Measurements from ENCODE around the gene PIKFYVE. TPM values are rescaled to one million over a fixed set of nuclear protein-coding genes. Genes with fewer than 3 reads are reported as not detected.

PIKFYVE gene
- total and polyA plus RNA-seq, 2 donors (not counting 1 experiment from before 2014, with no cell fraction given) = 23.8 to 40.1 TPM

DNA sequence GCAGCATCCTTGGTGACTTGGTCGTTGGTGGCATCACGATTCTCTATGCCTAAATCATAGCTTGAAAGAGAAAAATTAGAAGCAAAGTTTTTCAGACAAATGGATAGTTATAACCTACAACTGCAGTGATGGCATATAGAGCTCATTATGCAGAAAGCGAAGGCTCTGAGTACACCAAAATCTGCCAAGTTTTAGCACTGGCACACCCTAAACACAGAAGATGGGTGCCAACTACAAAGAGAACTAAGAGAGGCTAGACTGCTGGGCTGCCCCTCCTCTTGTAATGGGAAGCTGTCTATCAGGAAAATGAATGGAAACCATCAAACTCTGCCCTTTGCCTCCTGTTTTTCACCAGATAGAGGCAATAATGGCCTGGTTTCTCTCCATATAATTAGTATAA lies 17.5 kb upstream of the PIKFYVE start:
- TF ChIP-seq EZH2 (IDR thresholded peaks at IDR 0.05; ENCODE audit: low read length, missing control alignments) = no peak
- TF ChIP-seq, protein P1, sequence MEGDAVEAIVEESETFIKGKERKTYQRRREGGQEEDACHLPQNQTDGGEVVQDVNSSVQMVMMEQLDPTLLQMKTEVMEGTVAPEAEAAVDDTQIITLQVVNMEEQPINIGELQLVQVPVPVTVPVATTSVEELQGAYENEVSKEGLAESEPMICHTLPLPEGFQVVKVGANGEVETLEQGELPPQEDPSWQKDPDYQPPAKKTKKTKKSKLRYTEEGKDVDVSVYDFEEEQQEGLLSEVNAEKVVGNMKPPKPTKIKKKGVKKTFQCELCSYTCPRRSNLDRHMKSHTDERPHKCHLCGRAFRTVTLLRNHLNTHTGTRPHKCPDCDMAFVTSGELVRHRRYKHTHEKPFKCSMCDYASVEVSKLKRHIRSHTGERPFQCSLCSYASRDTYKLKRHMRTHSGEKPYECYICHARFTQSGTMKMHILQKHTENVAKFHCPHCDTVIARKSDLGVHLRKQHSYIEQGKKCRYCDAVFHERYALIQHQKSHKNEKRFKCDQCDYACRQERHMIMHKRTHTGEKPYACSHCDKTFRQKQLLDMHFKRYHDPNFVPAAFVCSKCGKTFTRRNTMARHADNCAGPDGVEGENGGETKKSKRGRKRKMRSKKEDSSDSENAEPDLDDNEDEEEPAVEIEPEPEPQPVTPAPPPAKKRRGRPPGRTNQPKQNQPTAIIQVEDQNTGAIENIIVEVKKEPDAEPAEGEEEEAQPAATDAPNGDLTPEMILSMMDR (conservative IDR thresholded peaks at IDR 0.05 in 1 of 2, IDR thresholded peaks at IDR 0.05 in 1 of 2; ENCODE audit: low read depth in 1 of 2, low read length in 2 of 2) = no peak
- Histone ChIP-seq H2AFZ (ENCODE audit: low read length) (no peak overlapping the region), H3K9ac (ENCODE audit: insufficient read depth, low read length) (no peak overlapping the region), H3K4me1 (ENCODE audit: control insufficient read depth, extremely low read depth, insufficient read depth, low read length) (no peaks in the 10 kb centered on the region), H3K9me3 (ENCODE audit: control insufficient read depth, insufficient read depth, low read depth, low read length) (no peaks in the 10 kb centered on the region), H4K20me1 (ENCODE audit: control insufficient read depth, extremely low read depth, insufficient read depth, low read length) (no peaks in the 10 kb centered on the region), H3K36me3 (ENCODE audit: control insufficient read depth, insufficient read depth, low read length) (peaks cover 11% of the 10 kb centered on the region), H3K27me3 (ENCODE audit: control insufficient read depth, insufficient read depth, low read length) (no peaks in the 10 kb centered on the region), H3K4me3 (replicated peaks in 1 of 4; ENCODE audit: control extremely low read depth in 1 of 4, insufficient read depth in 1 of 4, low read depth in 3 of 4, low read length in 4 of 4) (no peak overlapping the region), H3K4me2 (ENCODE audit: extremely low read depth, insufficient read depth, low read length) (no peak overlapping the region), H3K79me2 (ENCODE audit: control insufficient read depth, insufficient read depth, low read length) (no peaks in the 10 kb centered on the region), H3K27ac (ENCODE audit: insufficient read depth, low read length) (no peak overlapping the region)
- DNase-seq (ENCODE audit: low read depth in 2 of 2) = no peak

GRCh38 chr2:208249296-208249695 lies 16.8 kb upstream of the PIKFYVE start:
- H3K9me3 ChIP-seq (ENCODE audit: control insufficient read depth, insufficient read depth, low read depth, low read length) = no peaks in the 10 kb centered on the region
- no peaks in the 10 kb centered on the region for H4K20me1 ChIP-seq (ENCODE audit: control insufficient read depth, extremely low read depth, insufficient read depth, low read length)
- H3K4me1 ChIP-seq (ENCODE audit: control insufficient read depth, extremely low read depth, insufficient read depth, low read length) = no peaks in the 10 kb centered on the region
- peak in 1 of 2 donors; percentile 71 for DNase-seq (ENCODE audit: low read depth in 2 of 2)
- H3K4me2 ChIP-seq (ENCODE audit: extremely low read depth, insufficient read depth, low read length) = no peak overlapping the region
- no peak overlapping the region for H3K4me3 ChIP-seq (replicated peaks in 1 of 4; ENCODE audit: control extremely low read depth in 1 of 4, insufficient read depth in 1 of 4, low read depth in 3 of 4, low read length in 4 of 4)
- TF ChIP-seq, protein P1 (conservative IDR thresholded peaks at IDR 0.05 in 1 of 2, IDR thresholded peaks at IDR 0.05 in 1 of 2; ENCODE audit: low read depth in 1 of 2, low read length in 2 of 2) = no peak
- TF ChIP-seq EZH2 (IDR thresholded peaks at IDR 0.05; ENCODE audit: low read length, missing control alignments) = no peak
- no peak overlapping the region for H3K27ac ChIP-seq (ENCODE audit: insufficient read depth, low read length)
- peaks cover 3% of the 10 kb centered on the region for H3K79me2 ChIP-seq (ENCODE audit: control insufficient read depth, insufficient read depth, low read length)
- no peak overlapping the region for H2AFZ ChIP-seq (ENCODE audit: low read length)
- no peaks in the 10 kb centered on the region for H3K27me3 ChIP-seq (ENCODE audit: control insufficient read depth, insufficient read depth, low read length)
- H3K9ac ChIP-seq (ENCODE audit: insufficient read depth, low read length) = no peak overlapping the region
- peaks cover 11% of the 10 kb centered on the region for H3K36me3 ChIP-seq (ENCODE audit: control insufficient read depth, insufficient read depth, low read length)

DNA sequence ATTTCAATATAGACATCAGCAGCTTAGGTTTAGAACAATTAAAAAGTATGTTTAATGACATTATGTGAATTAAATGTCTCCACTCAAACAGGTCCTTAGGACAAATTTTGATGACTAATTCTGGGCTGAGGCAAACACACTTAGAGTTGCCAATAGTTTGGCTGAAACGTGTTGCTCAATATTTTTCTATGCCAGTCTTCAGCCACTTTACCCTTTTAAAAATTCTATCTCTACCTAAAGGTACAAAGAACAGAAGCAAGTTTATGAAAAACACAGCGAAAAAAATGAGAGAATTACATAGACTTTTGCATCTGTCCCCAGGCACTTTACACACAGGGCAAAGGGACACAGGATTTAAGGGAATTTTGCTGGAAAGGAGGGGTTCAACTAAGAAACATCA lies 15.7 kb upstream of the PIKFYVE start:
- H4K20me1 ChIP-seq (ENCODE audit: control insufficient read depth, extremely low read depth, insufficient read depth, low read length) = no peaks in the 10 kb centered on the region
- H3K4me1 ChIP-seq (ENCODE audit: control insufficient read depth, extremely low read depth, insufficient read depth, low read length) = no peaks in the 10 kb centered on the region
- no peak overlapping the region for H3K9ac ChIP-seq (ENCODE audit: insufficient read depth, low read length)
- peaks cover 9% of the 10 kb centered on the region for H3K36me3 ChIP-seq (ENCODE audit: control insufficient read depth, insufficient read depth, low read length)
- TF ChIP-seq, protein P1 (conservative IDR thresholded peaks at IDR 0.05 in 1 of 2, IDR thresholded peaks at IDR 0.05 in 1 of 2; ENCODE audit: low read depth in 1 of 2, low read length in 2 of 2) = no peak
- no peak for TF ChIP-seq EZH2 (IDR thresholded peaks at IDR 0.05; ENCODE audit: low read length, missing control alignments)
- no peaks in the 10 kb centered on the region for H3K9me3 ChIP-seq (ENCODE audit: control insufficient read depth, insufficient read depth, low read depth, low read length)
- H3K27me3 ChIP-seq (ENCODE audit: control insufficient read depth, insufficient read depth, low read length) = no peaks in the 10 kb centered on the region
- peak; percentile 27 to 51 for DNase-seq (ENCODE audit: low read depth in 2 of 2)
- H3K79me2 ChIP-seq (ENCODE audit: control insufficient read depth, insufficient read depth, low read length) = peaks cover 3% of the 10 kb centered on the region
- no peak overlapping the region for H3K4me3 ChIP-seq (replicated peaks in 1 of 4; ENCODE audit: control extremely low read depth in 1 of 4, insufficient read depth in 1 of 4, low read depth in 3 of 4, low read length in 4 of 4)
- no peak overlapping the region for H3K4me2 ChIP-seq (ENCODE audit: extremely low read depth, insufficient read depth, low read length)
- H2AFZ ChIP-seq (ENCODE audit: low read length) = no peak overlapping the region
- H3K27ac ChIP-seq (ENCODE audit: insufficient read depth, low read length) = no peak overlapping the region

Measured in fibroblast of lung (primary cell).